Colon (tissue), 2 donors: ENCODE data around the gene TMA7B.
"Not testable (repeated sequence)": the region's sequence is repeated elsewhere in the genome, so short reads cannot be mapped to it uniquely, and the experiment has no call there.

Experiments used
- FAIRE-seq: peaks from 2 replicates; lab custom pipeline; 2012; peaks lifted over from hg19 to GRCh38; lab: Jason Lieb, UNC
- donor health status: control.
- donor health status: control.

TMA7B gene

DNA sequence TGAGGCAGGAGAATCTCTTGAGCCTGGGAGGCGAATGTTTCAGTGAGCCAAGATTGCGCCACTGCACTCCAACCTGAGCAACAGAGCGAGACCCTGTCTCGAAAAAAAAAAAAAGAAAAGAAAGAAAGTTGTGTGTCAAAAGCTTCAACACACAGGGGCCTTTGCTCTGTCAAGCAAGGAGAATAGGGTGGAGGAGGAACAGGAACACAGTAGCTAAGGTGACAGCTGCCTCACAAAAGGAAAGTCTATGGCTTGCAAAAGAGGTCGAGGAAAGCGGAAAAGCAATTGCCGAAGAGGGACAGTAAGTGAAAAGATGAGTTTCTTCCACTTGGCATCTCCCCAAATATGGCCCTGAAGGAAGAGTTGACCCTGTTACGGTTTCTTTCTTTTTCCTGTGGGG is 26.5 kb upstream of the TMA7B start:
- no peak for FAIRE-seq

- no peak for FAIRE-seq
These were observed 25.1 kb upstream of the TMA7B start for GRCh38 chr22:39935116-39935515.

- no peak for FAIRE-seq
These were observed 24.6 kb upstream of the TMA7B start for GRCh38 chr22:39935612-39936011.

GRCh38 chr22:39936523-39937145 is 23.6 kb upstream of the TMA7B start:
- FAIRE-seq, result no peak

- no peak for FAIRE-seq
These were observed 22.3 kb upstream of the TMA7B start for GRCh38 chr22:39937906-39938305.

DNA sequence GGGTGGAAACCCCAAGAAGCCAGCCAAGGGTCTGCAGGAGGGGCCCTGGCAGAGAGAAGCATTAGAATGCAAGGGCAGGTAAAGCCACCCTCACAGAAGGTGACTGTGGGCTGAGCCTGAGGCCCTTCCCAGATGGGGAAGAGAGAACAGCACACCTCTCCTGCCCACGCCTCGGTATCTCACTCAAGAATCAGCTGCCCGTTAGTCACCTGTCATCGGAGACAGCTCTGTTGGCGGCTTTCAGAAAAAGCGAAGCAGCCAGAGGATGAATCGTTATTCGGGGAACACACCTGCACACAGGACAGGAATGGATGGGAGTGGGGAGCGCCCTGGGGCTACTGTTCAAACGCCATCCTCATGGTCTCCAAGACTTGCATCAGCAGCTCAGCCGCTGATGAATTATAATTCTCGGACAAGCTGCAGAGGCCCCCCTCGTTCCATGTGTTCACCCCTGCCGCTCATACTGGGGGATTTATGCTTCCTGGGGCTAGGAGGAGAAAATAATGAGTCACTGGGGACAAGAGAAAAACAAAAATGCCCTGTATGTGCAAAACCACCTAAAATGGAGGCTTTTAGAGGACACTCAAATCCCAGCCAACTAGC is 21.6 kb upstream of the TMA7B start:
- no peak for FAIRE-seq

DNA sequence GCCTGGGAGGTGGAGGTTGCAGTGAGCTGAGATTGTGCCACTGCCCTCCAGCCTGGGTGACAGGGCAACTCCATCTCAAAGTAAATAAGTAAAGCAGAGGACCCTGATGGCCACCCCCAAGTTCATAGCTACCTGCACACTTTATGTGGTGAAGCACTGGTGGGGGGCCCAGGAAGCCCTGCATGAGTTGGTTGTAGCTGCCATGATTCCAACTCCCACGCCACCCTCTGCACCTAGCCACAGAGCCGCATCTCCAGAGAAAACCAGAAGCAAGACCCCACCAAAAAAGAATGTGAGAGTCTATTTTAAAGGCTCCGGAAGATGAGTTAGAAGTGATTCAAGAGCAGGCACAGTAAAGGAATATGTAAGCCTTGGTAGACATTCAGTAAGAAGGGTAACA is 20.4 kb upstream of the TMA7B start:
- no peak for FAIRE-seq

- FAIRE-seq, result no peak
These were observed 19.4 kb upstream of the TMA7B start for GRCh38 chr22:39940757-39941305.

DNA sequence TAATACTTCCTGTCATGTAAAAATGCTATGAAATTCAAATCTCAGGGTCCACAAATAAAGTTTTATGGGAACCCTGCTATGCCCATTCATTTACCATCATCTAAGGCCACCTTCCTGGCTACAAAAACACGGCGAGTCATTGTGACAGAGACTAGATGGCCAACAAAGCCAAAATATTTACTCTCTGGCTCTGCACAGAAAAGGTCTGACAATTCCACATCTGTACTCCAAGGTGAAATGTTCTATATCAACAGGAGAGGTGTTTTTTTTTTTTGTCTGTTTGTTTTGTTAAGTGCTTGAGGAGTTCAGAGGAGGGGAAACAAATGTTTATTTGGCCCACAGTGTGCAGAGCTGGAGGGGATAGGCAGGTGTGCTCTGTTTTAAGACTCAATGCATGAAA is 18.6 kb upstream of the TMA7B start:
- no peak for FAIRE-seq

DNA sequence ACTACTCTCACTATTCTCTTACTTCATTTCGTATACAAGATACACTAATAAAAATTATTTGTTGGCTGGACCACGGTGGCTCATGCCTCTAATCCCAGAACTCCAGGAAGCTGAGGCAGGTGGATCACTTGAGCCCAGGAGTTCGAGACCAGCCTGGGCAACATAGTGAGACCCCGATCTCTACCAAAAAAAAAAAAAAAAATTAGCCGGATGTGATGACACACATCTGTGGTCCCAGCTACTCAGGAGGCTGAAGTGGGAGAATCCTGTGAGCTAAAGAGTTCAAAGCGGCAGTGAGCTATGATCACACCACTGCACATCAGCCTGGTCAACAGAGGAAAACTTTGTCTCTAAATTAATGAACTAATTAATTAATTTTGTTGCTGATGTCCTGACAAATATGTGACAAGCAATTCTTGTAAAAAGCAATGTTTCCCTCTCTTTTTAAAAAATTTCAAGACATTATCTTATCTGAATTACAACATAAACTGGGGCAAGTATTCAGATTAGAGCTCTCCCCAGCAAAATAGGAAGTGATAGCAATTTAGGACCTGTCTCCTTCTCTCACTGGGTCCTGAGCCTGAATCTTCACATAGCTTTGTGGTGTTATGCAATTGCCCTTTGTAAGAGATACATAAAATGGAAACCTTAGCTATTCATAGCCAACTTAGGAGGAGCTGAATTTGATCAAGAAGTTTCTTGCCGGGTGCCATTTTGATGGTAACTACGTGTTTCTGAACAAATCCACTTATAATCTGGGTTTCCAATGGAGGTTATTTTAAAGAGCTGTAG is 17.6 kb upstream of the TMA7B start:
- FAIRE-seq, result no peak

- no peak for FAIRE-seq
These were observed 16.9 kb upstream of the TMA7B start for GRCh38 chr22:39943337-39943736.

DNA sequence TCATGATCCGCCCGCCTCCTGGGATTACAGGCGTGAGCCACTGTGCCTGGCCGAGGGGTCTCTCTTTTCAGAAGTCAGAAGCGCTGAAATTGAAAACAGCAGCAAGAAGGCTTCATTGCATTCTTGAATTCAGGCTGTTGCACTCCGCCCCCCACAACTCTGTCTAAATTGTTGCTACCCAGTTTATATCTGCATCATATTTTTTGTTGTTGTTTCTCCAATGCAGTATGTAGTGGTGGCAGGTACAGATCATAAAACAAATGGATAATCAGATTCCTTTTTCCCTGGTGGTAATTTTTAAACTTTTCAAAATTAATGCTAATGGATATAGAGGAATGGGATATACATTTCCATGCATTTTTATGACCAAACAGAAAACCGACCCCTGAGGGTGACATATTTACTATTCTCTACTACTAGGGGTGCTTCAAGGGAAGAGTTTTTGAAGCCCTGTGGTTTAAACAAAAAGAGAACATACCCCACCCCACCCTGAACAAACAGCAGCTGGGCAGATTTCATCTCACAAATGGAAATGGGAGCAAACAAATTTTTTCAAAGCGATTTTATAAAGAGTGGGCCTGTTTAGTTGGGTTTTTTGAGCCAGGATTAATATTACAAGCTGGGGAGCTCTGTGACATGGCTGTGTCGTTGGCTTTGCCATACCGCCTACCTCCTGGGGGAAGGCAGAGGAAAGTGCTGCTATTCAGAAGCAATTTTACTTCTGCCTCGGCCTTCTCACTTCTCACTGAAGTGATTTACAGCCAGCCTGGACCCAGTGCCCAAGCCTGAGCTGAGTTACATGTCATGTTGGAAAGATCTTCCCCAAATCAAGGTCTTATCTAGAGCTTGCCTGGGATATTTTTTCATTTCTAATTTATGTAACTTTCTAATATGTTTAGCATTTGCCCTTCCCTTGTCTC is 16.0 kb upstream of the TMA7B start:
- no peak for FAIRE-seq

GRCh38 chr22:39946126-39946502 is 14.1 kb upstream of the TMA7B start:
- no peak for FAIRE-seq

- FAIRE-seq, result no peak
These were observed 13.5 kb upstream of the TMA7B start for GRCh38 chr22:39946503-39947219.

GRCh38 chr22:39947220-39948216 is 12.7 kb upstream of the TMA7B start:
- FAIRE-seq, result no peak

GRCh38 chr22:39949964-39950737 is 10.0 kb upstream of the TMA7B start:
- FAIRE-seq, result no peak

DNA sequence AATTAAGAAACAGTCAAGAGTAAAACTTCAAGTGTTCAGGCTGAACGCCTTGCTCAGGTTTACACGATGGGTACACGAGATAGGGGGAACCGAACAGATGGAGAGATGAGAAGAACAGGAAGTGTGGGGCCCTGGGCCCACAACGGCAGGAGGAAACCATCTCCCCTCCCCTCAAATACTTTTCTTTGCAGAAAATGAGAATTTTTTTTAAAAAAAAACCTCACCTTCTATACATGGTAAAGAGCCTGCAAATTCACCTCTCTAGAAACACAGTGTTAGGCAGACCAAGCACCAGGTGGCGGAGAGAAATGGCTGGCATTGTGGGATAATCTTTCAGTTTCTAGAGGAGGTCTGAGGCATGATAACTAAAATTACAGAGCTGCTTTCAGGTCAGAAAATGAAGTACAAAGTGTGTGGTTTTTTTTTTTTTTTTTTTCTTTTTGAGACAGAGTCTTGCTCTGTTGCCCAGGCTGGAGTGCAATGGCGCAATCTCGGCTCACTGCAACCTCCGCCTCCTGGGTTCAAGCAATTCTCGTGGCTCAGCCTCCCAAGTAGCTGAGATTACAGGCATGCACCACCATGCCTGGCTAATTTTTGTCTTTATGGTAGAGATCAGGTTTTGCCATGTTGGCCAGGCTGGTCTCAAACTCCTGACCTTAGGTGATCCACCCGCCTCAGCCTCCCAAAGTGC is 8.4 kb upstream of the TMA7B start:
- FAIRE-seq, result not testable (repeated sequence)

- no peak for FAIRE-seq
These were observed 7.8 kb upstream of the TMA7B start for GRCh38 chr22:39952347-39952746.

- no peak for FAIRE-seq
These were observed 7.1 kb upstream of the TMA7B start for GRCh38 chr22:39953101-39953500.
